GM19395 (cell line): Measurements from ENCODE around the gene PCK2.

Experiments used
- ATAC-seq: cut with Tn5 transposase; IDR thresholded peaks from one replicate; pipeline ENCODE4 v1.9.1; 2021; ENCODE audit warnings: mild to moderate bottlenecking, moderate library complexity; ENCODE audit not compliant: unreplicated experiment

PCK2 gene

GRCh38 chr14:24135834-24136683 is 41.9 kb downstream of the PCK2 start, which contains the start of gene PSME1:
TSS of gene PSME1 (plus strand) at chr14:24136194. CDS start at chr14:24136263, 69 bp downstream.
- peak; percentile 75 for ATAC-seq

GRCh38 chr14:24136684-24137528 is 42.8 kb downstream of the PCK2 start:
- no peak for ATAC-seq

GRCh38 chr14:24137529-24138395 is 43.7 kb downstream of the PCK2 start:
- no peak for ATAC-seq

GRCh38 chr14:24138396-24139271 is 44.5 kb downstream of the PCK2 start:
- no peak for ATAC-seq

- ATAC-seq, result no peak
Measured at GRCh38 chr14:24139272-24139934, 45.3 kb downstream of the PCK2 start.

- peak; percentile 85 for ATAC-seq
Measured at GRCh38 chr14:24141097-24141880, 47.2 kb downstream of the PCK2 start, which contains the start of gene EMC9. TSS of gene EMC9 (minus strand) at chr14:24141591. CDS start at chr14:24141304, 287 bp downstream.

- no peak for ATAC-seq
Measured at GRCh38 chr14:24143511-24143910, 49.4 kb downstream of the PCK2 start.

GRCh38 chr14:24144451-24144850 is 50.3 kb downstream of the PCK2 start:
- ATAC-seq, result no peak

- ATAC-seq, result no peak
Measured at GRCh38 chr14:24145219-24145618, 51.1 kb downstream of the PCK2 start.

- ATAC-seq, result no peak
Measured at GRCh38 chr14:24145690-24146452, 51.8 kb downstream of the PCK2 start.

- peak; percentile 59 for ATAC-seq
Measured at GRCh38 chr14:24146453-24146977, 52.4 kb downstream of the PCK2 start, which contains the start of gene PSME2. TSS of gene PSME2 (minus strand) at chr14:24146610. CDS start at chr14:24146581, 29 bp downstream.

GRCh38 chr14:24146978-24147760 is 53.1 kb downstream of the PCK2 start, which contains the start of gene RNF31:
TSS of gene RNF31 (plus strand) at chr14:24147498. CDS start at chr14:24147699, 201 bp downstream.
- peak; percentile 85 for ATAC-seq

GRCh38 chr14:24147761-24148428 is 53.8 kb downstream of the PCK2 start:
- no peak for ATAC-seq

GRCh38 chr14:24149302-24149969 is 55.3 kb downstream of the PCK2 start:
- no peak for ATAC-seq

- ATAC-seq, result no peak
Measured at GRCh38 chr14:24150061-24150460, 56.0 kb downstream of the PCK2 start.
